ENCODE data around the gene ANTKMT.

The ANTKMT gene

GRCh38 chr16:720990-721764 lies at the start of gene ANTKMT:
TSS of gene ANTKMT (plus strand) at chr16:721146. CDS start at chr16:721275, 129 bp downstream.
- DNase-seq, result peak; percentile 80 to 82

GRCh38 chr16:671353-672131 lies 49.4 kb upstream of the ANTKMT start:
- no peak for DNase-seq

GRCh38 chr16:672371-672770 lies 48.6 kb upstream of the ANTKMT start:
- no peak for DNase-seq

- DNase-seq, result no peak
Observed at GRCh38 chr16:672851-673250, 48.1 kb upstream of the ANTKMT start.

- no peak for DNase-seq
Observed at GRCh38 chr16:673399-673991, 47.5 kb upstream of the ANTKMT start.

- no peak for DNase-seq
Observed at GRCh38 chr16:674214-674881, 46.6 kb upstream of the ANTKMT start.

- DNase-seq, result no peak
Observed at GRCh38 chr16:674968-675883, 45.7 kb upstream of the ANTKMT start, which contains the start of gene RHBDL1. TSS of gene RHBDL1 (plus strand) at chr16:675671. CDS start at chr16:675791, 120 bp downstream.

GRCh38 chr16:675884-676564 lies 44.9 kb upstream of the ANTKMT start:
- no peak for DNase-seq

GRCh38 chr16:676565-676902 lies 44.4 kb upstream of the ANTKMT start:
- DNase-seq, result no peak

GRCh38 chr16:676913-677312 lies 44.0 kb upstream of the ANTKMT start:
- DNase-seq, result peak in 1 of 2 donors; percentile 53

- no peak for DNase-seq
Observed at GRCh38 chr16:677316-678190, 43.4 kb upstream of the ANTKMT start.

- no peak for DNase-seq
Observed at GRCh38 chr16:678209-678857, 42.6 kb upstream of the ANTKMT start.

GRCh38 chr16:678858-679813 lies 41.8 kb upstream of the ANTKMT start:
- DNase-seq, result peak; percentile 55 to 63

GRCh38 chr16:679814-680624 lies 40.9 kb upstream of the ANTKMT start, which contains the start of gene STUB1:
TSS of gene STUB1 (plus strand) at chr16:680410. CDS start at chr16:680526, 116 bp downstream.
- peak; percentile 86 to 90 for DNase-seq

- DNase-seq, result no peak
Observed at GRCh38 chr16:680625-680945, 40.4 kb upstream of the ANTKMT start.

- DNase-seq, result no peak
Observed at GRCh38 chr16:680967-681745, 39.8 kb upstream of the ANTKMT start.
